Loucy (cell line): ENCODE measurements around the gene C1QTNF3.
"Not testable (repeated sequence)": the region's sequence is repeated elsewhere in the genome, so short reads cannot be mapped to it uniquely, and the experiment has no call there.

Experiments
- CTCF ChIP-seq: fragments of 200-600 bp; sonication (generic); conservative IDR thresholded peaks from 2 replicates; pipeline ENCODE4 v1.5.1; 2014; ENCODE audit warnings: mild to moderate bottlenecking, antibody characterized with exemption, low read length
- EZH2phosphoT487 ChIP-seq: fragments of 200-600 bp; IDR thresholded peaks from 2 replicates; pipeline ENCODE4 v1.6.1; 2018; ENCODE audit warnings: antibody characterized with exemption, mild to moderate bottlenecking, moderate library complexity, borderline replicate concordance

DNA sequence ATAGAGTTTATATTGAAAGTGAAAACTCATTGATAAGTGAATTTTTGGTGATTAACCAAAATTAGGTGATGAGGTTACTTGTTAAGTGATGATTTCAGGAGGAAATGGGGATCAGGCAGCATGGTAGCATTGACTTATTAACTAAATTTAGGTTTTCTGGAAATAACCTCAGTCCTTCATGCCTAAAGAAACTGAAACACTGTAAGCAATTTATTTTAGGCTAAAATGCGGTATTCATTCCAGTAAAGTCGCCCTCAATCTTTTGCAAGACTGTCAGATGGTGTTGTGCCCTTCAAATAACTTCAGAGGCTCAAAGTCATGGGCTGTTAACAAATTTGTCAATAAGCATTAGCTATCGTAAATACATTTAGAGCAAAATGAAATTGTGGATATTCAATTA is 27.6 kb upstream of the C1QTNF3 start:
- not testable (repeated sequence) for TF ChIP-seq CTCF, EZH2phosphoT487
